ENCODE results near the gene S100A12. TPM values are rescaled to one million over a fixed set of nuclear protein-coding genes. Genes with fewer than 3 reads are reported as not detected.
"Not testable (repeated sequence)": the region's sequence is repeated elsewhere in the genome, so short reads cannot be mapped to it uniquely, and the experiment has no call there.

S100A12 gene
- total RNA-seq, 4 donors from 2014 or later, result not detected

DNA sequence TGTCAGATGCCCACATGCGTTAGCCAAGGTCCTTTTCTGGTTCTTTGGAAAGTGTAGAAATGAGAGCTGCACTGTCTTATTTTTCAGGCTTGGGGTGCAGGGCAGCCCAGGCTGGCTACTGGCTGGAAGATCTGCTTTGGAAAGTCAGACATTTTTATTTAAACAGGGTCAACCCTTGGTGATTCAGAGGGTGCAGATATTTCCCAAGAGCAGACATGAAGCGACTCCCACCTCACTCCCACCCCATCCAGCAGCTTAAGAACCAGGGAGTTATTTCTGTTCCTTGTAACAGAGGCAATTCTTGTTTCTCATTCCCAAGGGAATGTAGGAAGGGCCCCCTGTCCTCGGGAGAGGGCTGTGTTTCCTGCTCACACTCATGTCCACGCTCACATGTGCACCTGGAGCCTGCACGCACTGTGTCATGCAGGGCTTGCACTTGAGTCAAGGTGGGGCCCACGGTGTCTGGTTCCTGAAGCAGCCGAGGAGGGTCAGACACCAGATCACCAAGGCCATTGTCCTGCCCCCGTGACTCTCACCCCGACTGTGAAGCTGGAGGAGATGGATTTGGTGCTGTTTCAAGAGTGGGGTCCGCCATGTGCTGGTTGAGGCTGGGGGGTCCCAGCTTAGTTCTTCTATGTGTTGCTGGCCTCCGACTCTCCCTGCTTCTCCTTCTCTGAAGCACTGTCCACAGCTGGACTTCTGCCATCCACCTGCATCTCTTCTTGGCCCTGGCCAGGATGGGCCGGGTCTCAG lies 41.9 kb upstream of the S100A12 start:
- intact Hi-C loops (cut with DNase I; ENCODE audit: low total_unique reads) (no loop called here), in situ Hi-C loops (cut with MboI; ENCODE audit: low pct_ligation_motif_present in 1 of 4, low pct_unique_long_range_greater_than_20kb in 1 of 4, low sequenced_read_pairs in 3 of 4) (no loop called here)
- no peak overlapping the region for H3K27ac ChIP-seq
- no peaks in the 10 kb centered on the region for H3K9me3 ChIP-seq
- no peaks in the 10 kb centered on the region for H3K4me1 ChIP-seq
- DNase-seq, result no peak
- H3K27me3 ChIP-seq, result no peaks in the 10 kb centered on the region
- no peak overlapping the region for H3K4me3 ChIP-seq
- TF ChIP-seq, protein P1, sequence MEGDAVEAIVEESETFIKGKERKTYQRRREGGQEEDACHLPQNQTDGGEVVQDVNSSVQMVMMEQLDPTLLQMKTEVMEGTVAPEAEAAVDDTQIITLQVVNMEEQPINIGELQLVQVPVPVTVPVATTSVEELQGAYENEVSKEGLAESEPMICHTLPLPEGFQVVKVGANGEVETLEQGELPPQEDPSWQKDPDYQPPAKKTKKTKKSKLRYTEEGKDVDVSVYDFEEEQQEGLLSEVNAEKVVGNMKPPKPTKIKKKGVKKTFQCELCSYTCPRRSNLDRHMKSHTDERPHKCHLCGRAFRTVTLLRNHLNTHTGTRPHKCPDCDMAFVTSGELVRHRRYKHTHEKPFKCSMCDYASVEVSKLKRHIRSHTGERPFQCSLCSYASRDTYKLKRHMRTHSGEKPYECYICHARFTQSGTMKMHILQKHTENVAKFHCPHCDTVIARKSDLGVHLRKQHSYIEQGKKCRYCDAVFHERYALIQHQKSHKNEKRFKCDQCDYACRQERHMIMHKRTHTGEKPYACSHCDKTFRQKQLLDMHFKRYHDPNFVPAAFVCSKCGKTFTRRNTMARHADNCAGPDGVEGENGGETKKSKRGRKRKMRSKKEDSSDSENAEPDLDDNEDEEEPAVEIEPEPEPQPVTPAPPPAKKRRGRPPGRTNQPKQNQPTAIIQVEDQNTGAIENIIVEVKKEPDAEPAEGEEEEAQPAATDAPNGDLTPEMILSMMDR (IDR thresholded peaks at IDR 0.05), result no peak
- no peak for TF ChIP-seq EP300 (IDR thresholded peaks at IDR 0.05; ENCODE audit: low read depth)
- no peak for TF ChIP-seq POLR2A (IDR thresholded peaks at IDR 0.05)
- no peak for TF ChIP-seq POLR2AphosphoS5 (IDR thresholded peaks at IDR 0.05)
- H3K36me3 ChIP-seq, result no peaks in the 10 kb centered on the region
- 66 to 74% methylated on average over 6 to 12 of the region's 12 CpGs for WGBS, 2 donors (ENCODE audit: low coverage in 1 of 2)

DNA sequence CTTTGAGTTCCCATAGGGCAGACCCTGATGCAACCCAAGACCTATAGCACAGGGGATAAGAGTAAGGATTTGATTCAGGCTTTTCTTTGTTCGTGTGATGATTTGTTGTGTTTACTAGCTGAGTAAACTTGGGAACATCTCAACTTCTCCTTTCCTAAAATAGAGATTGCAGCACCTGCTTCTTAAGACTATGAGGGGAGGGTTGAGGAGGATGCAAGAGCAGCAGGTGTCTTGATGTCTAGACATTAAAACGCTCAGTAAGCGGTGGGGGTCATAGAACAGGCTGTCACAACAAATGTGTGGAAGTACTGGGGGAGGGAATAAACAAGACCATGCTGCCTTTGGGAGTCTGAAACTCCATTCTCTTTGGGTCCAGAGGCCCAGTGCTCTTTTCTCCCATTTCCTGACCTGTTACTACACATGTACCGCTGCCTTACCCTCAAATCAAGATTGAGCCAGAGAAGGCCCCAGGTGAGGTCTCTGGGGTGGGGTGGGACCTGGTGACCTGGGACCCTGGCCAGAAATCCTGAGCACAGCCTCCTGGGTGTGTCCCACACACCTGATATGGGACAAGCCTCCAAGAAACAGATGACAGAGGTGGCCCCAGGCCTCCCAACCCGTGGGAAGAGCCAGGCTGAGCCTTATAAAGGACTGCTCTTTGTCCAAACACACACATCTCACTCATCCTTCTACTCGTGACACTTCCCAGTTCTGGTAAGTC lies 40.6 kb upstream of the S100A12 start, which contains the start of gene S100A7A:
TSS of gene S100A7A (plus strand) at position 671 of the 721 bp plus-strand sequence. CDS start 1,563 bp downstream, outside the sequence.
- 49 to 72% methylated on average over 4 to 6 of the region's 6 CpGs for WGBS, 2 donors (ENCODE audit: low coverage in 1 of 2)

DNA sequence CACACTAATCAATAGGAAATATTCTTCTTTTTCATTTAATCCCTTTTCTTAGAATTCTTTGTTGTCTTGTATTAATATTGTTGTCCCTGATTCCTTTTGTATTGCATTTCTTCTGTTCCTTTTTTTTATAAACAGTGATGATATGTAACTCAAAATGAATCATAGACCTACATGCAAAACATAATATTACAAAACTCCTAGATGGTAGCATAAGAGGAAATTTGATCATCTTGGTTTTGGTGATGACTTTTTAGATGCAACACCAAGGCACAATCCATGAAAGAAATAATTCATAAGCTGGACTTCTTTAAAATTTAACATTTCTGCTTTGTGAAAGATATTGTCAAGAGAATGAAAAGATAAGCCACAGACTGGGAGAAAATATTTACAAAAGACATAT lies 38.5 kb upstream of the S100A12 start:
- intact Hi-C loops (cut with DNase I; ENCODE audit: low total_unique reads); H3K36me3 ChIP-seq; DNase-seq; H3K27ac ChIP-seq; H3K4me3 ChIP-seq; H3K4me1 ChIP-seq; H3K27me3 ChIP-seq; H3K9me3 ChIP-seq; in situ Hi-C loops (cut with MboI; ENCODE audit: low pct_ligation_motif_present in 1 of 4, low pct_unique_long_range_greater_than_20kb in 1 of 4, low sequenced_read_pairs in 3 of 4): not testable (repeated sequence)

More for the DNA sequence above, 40.6 kb upstream of the S100A12 start, which contains the start of gene S100A7A:
- no peaks in the 10 kb centered on the region for H3K27me3 ChIP-seq
- DNase-seq, result no peak
- peaks cover 0 to 3% of the 10 kb centered on the region in 2 donors for H3K9me3 ChIP-seq
- H3K4me1 ChIP-seq, result no peaks in the 10 kb centered on the region
- intact Hi-C loops (cut with DNase I; ENCODE audit: low total_unique reads), result no loop called here
- H3K27ac ChIP-seq, result no peak within 1 kb of the TSS
- in situ Hi-C loops (cut with MboI; ENCODE audit: low pct_ligation_motif_present in 1 of 4, low pct_unique_long_range_greater_than_20kb in 1 of 4, low sequenced_read_pairs in 3 of 4), result no loop called here
- TF ChIP-seq EP300 (IDR thresholded peaks at IDR 0.05; ENCODE audit: low read depth) (no peak), POLR2AphosphoS5 (IDR thresholded peaks at IDR 0.05) (no peak), POLR2A (IDR thresholded peaks at IDR 0.05) (no peak)
- TF ChIP-seq, protein P1 (IDR thresholded peaks at IDR 0.05), result no peak
- no peak within 1 kb of the TSS for H3K4me3 ChIP-seq
- no peaks in the 10 kb centered on the region for H3K36me3 ChIP-seq

DNA sequence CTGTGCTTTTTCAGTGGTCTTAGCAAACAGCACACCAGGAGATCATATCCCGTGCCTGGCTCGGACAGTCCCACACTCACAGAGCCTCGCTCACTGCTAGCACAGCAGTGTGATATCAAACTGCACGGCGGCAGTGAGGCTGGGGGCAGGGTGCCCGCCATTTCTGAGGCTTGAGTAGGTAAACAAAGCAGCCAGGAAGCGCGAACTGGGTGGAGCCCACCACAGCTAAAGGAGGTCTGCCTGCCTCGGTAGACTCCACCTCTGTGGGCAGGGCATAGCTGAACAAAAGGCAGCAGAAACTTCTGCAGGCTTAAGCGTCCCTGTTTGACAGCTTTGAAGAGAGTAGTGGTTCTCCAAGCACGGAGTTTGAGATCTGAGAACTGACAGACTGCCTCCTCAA lies 31.9 kb upstream of the S100A12 start:
- H3K4me1 ChIP-seq; H3K27me3 ChIP-seq; intact Hi-C loops (cut with DNase I; ENCODE audit: low total_unique reads); H3K36me3 ChIP-seq; H3K4me3 ChIP-seq; in situ Hi-C loops (cut with MboI; ENCODE audit: low pct_ligation_motif_present in 1 of 4, low pct_unique_long_range_greater_than_20kb in 1 of 4, low sequenced_read_pairs in 3 of 4); DNase-seq; H3K9me3 ChIP-seq; H3K27ac ChIP-seq: not testable (repeated sequence)
- 55% methylated on average over 11 of the region's 11 CpGs; no CpG with 5 or more reads in 1 of the 2 donors for WGBS, 2 donors (ENCODE audit: low coverage in 1 of 2)

DNA sequence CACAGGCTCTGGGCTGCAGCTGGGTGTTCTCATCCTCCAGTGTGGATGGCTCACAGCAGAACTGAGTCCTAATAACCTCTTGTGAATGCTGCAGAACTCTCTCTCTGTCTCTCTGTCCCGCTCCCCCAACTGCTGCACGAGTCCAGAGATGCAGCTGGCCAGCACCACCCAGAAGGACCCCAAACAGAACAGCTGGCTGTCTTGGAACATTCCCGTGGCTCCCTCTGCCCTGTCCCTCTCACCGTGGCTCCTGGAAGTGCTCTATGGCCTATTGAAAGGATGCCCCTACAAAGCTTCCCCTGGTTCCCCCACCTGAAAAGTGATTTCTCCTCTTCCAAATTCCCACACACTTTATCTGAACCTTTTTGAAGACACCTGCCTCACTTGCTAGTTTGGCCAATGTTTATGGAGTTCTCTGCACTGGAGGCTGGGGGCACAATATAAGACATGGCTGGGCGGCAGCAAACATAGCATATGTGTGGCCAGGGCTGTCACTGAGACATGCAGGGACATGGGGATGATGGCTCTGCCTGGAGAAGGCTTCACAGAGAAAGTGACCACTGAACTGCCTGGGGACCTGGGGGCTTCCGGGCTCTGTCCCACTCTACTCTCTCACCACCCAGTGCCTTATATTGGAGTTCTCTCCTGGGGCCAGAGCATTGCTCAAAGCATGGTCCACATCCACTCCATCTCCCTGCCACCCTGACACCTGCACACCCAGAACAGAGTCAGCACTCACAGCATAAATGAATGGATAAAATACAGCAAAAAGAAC lies 30.6 kb upstream of the S100A12 start:
- H3K4me3 ChIP-seq; intact Hi-C loops (cut with DNase I; ENCODE audit: low total_unique reads); H3K27me3 ChIP-seq; H3K27ac ChIP-seq; DNase-seq; in situ Hi-C loops (cut with MboI; ENCODE audit: low pct_ligation_motif_present in 1 of 4, low pct_unique_long_range_greater_than_20kb in 1 of 4, low sequenced_read_pairs in 3 of 4); H3K4me1 ChIP-seq; H3K36me3 ChIP-seq; H3K9me3 ChIP-seq: not testable (repeated sequence)
- WGBS, 2 donors (ENCODE audit: low coverage in 1 of 2), result 70 to 90% methylated on average over 2 to 6 of the region's 6 CpGs
